HepG2 (cell line): Measurements from ENCODE around the gene DLL4. TPM values are rescaled to one million over a fixed set of nuclear protein-coding genes. Genes with fewer than 3 reads are reported as not detected.

Experiments used
- ATAC-seq: fragments of 200-7000 bp; cut with Tn5 transposase; 3 replicates; pipeline ENCODE4 v1.9.1; 2020; ENCODE audit warnings: mild to moderate bottlenecking, moderate library complexity
- BruUV-seq: library from RNA; stranded (reverse); fragments of 400-500 nt; replicated peaks from 2 replicates; lab custom pipeline; 2021; lab: Mats Ljungman, UMichigan
- CTCF ChIA-PET: fragments of 300-600 bp; formaldehyde crosslinking; extraction: SDS; loops from one replicate; lab custom pipeline; 2021; ENCODE audit warnings: low total read pairs, inconsistent platforms, low intra/inter-chr PET ratio; lab: Yijun Ruan, JAX
- POLR2A ChIA-PET: fragments of 350-600 bp; sonication (Branson Sonifier 250); formaldehyde crosslinking; loops from one replicate; lab custom pipeline; 2020; ENCODE audit warnings: antibody characterized with exemption, inconsistent platforms; lab: Yijun Ruan, JAX
- DNase-seq: peaks from one replicate; pipeline ENCODE4 v3.0.0-alpha.2; 2015; ENCODE audit warnings: low spot score
- FAIRE-seq: peaks from 3 replicates; lab custom pipeline; 2011; peaks lifted over from hg19 to GRCh38; lab: Jason Lieb, UNC
- H2AFZ ChIP-seq: one replicate; pipeline ENCODE4 v1.6.1; 2011; ENCODE audit warnings: low read length, inconsistent platforms
- H3K27ac ChIP-seq: fragments of 300-600 bp; 3 replicates; pipeline ENCODE4 v1.8.0; 2011; ENCODE audit warnings: mixed run types, mild to moderate bottlenecking, mixed read lengths, low read length, inconsistent platforms; ENCODE audit not compliant: insufficient read depth; ENCODE audit errors: extremely low read length
- H3K27me3 ChIP-seq, 2 experiments: fragments of 200-600 bp in 1 of 2; 2 replicates in 1 of 2; 3 replicates in 1 of 2; pipeline versions ENCODE4 v1.6.0 to v1.8.0; 2011; ENCODE audit warnings: low read length in 2 of 2, mild to moderate bottlenecking in 2 of 2, moderate library complexity in 2 of 2, inconsistent platforms in 1 of 2; ENCODE audit not compliant: insufficient read depth in 2 of 2, control insufficient read depth in 1 of 2
- H3K36me3 ChIP-seq, 2 experiments: fragments of 200-600 bp in 1 of 2; replicated peaks in 1 of 2; 2 replicates in 1 of 2; 3 replicates in 1 of 2; pipeline versions ENCODE4 v1.5.1 to v1.8.0; 2011; ENCODE audit warnings: low read length in 2 of 2, inconsistent platforms in 1 of 2; ENCODE audit not compliant: insufficient read depth in 2 of 2, control insufficient read depth in 1 of 2
- H3K4me1 ChIP-seq: 2 replicates; pipeline ENCODE4 v1.5.1; 2012; ENCODE audit warnings: low read length, inconsistent platforms; ENCODE audit not compliant: insufficient read depth
- H3K4me2 ChIP-seq: 2 replicates; pipeline ENCODE4 v1.6.0; 2011; ENCODE audit warnings: low read depth, low read length, inconsistent platforms
- H3K4me3 ChIP-seq, 3 experiments: fragments of 200-600 bp in 1 of 3; sonication (generic), shearing (Covaris generic) in 1 of 3; replicated peaks in 1 of 3; 2 replicates each; pipeline ENCODE4 v1.5.1; 2011 to 2016; ENCODE audit warnings: low read length in 3 of 3, inconsistent platforms in 2 of 3, low read depth in 2 of 3, mild to moderate bottlenecking in 2 of 3, control low read depth in 1 of 3, mixed read lengths in 1 of 3; ENCODE audit not compliant: insufficient read depth in 1 of 3
- H3K79me2 ChIP-seq: one replicate; pipeline ENCODE4 v1.6.1; 2011; ENCODE audit warnings: low read length, inconsistent platforms; ENCODE audit not compliant: insufficient read depth
- H3K9ac ChIP-seq: 2 replicates; pipeline ENCODE4 v1.6.0; 2011; ENCODE audit warnings: mild to moderate bottlenecking, low read depth, low read length, inconsistent platforms; ENCODE audit not compliant: insufficient read depth
- H3K9me3 ChIP-seq: 2 replicates; pipeline ENCODE4 v1.5.1; 2012; ENCODE audit warnings: mild to moderate bottlenecking, low read length
- H4K20me1 ChIP-seq: 2 replicates; pipeline ENCODE4 v1.6.0; 2011; ENCODE audit warnings: inconsistent platforms, mild to moderate bottlenecking, low read length, moderate library complexity; ENCODE audit not compliant: insufficient read depth
- BCL6 ChIP-seq: IDR thresholded peaks from 2 replicates; pipeline ENCODE4 v1.6.1; 2016; ENCODE audit warnings: missing genetic modification reagents, missing compliant biosample characterization
- NCOR1 ChIP-seq: fragments of 200-600 bp; sonication (generic); IDR thresholded peaks from 2 replicates; pipeline ENCODE4 v1.7.0; 2017; ENCODE audit warnings: antibody characterized with exemption, low read length, borderline replicate concordance
- SMC3 ChIP-seq: IDR thresholded peaks from 2 replicates; pipeline ENCODE4 v1.6.1; 2011; ENCODE audit warnings: low read length, improper control_type of control experiment
- SRY ChIP-seq: sonication (generic); formaldehyde crosslinking; IDR thresholded peaks from 2 replicates; pipeline ENCODE4 v1.8.0; 2022; ENCODE audit warnings: mild to moderate bottlenecking, missing genetic modification reagents
- ZNF616 ChIP-seq: sonication (generic); formaldehyde crosslinking; IDR thresholded peaks from 2 replicates; pipeline ENCODE4 v1.5.0; 2020; ENCODE audit warnings: low read depth, mild to moderate bottlenecking, missing genetic modification reagents
- ZNF878 ChIP-seq: sonication (generic); formaldehyde crosslinking; IDR thresholded peaks from 2 replicates; pipeline ENCODE4 v1.8.1; 2023; ENCODE audit warnings: mild to moderate bottlenecking, missing genetic modification reagents, moderate library complexity
- whole genome bisulfite sequencing: methylation state at CpG from one replicate; pipeline ENCODE4 v1.1.6; 2017; ENCODE audit warnings: low lambda C conversion rate; 5-methylcytosine and 5-hydroxymethylcytosine counted together
- in situ Hi-C: cut with HindIII; loops from 2 replicates; pipeline ENCODE4 v1.10.0; 2017; ENCODE audit warnings: low pct_unique_long_range_greater_than_20kb; ENCODE audit not compliant: extremely low pct_ligation_motif_present
- intact Hi-C: fragments of 100-400 bp; cut with micrococcal nuclease; formaldehyde crosslinking; loops from one replicate; pipeline ENCODE4 v1.10.0; 2022; ENCODE audit not compliant: unreplicated experiment
- polyA plus RNA-seq, 8 experiments: library from polyadenylated mRNA; depleted of rRNA in 3 of 8; stranded (reverse) in 7 of 8; unstranded in 1 of 8; fragments of >200 nt; fragmentation: Illumina TruSeq in 4 of 8; extraction: Trizol in 4 of 8; gene quantifications; 2 replicates each; pipeline versions ENCODE4 v1.2.1 to v1.2.3, GENCODE V29; 2011 to 2016; ENCODE audit warnings: low read depth in 4 of 8, missing spikeins in 1 of 8, mixed read lengths in 1 of 8; ENCODE audit not compliant: insufficient read depth in 1 of 8
- total RNA-seq, 5 experiments: library from RNA; depleted of rRNA; stranded (reverse); fragments of >200 nt; fragmentation: Illumina TruSeq; extraction: Trizol; gene quantifications; 2 replicates each; pipeline ENCODE4 v1.2.3, GENCODE V29; 2016; ENCODE audit warnings: low read depth in 1 of 5
- TF ChIP-seq, protein P1 (sequence below): sonication (generic); formaldehyde crosslinking; IDR thresholded peaks from 2 replicates; pipeline ENCODE4 v1.4.0; 2020; ENCODE audit warnings: missing genetic modification reagents
- TF ChIP-seq, protein P2 (sequence below): sonication (generic); formaldehyde crosslinking; IDR thresholded peaks from 2 replicates; pipeline ENCODE4 v1.5.0; 2020; ENCODE audit warnings: mild to moderate bottlenecking, low read depth, missing genetic modification reagents, borderline replicate concordance

DLL4 gene
- total and polyA plus RNA-seq, 2 of the 13 experiments (the other 11 are each of a cell fraction or from before 2014, with no cell fraction given) = 0.20 to 0.25 TPM

DNA sequence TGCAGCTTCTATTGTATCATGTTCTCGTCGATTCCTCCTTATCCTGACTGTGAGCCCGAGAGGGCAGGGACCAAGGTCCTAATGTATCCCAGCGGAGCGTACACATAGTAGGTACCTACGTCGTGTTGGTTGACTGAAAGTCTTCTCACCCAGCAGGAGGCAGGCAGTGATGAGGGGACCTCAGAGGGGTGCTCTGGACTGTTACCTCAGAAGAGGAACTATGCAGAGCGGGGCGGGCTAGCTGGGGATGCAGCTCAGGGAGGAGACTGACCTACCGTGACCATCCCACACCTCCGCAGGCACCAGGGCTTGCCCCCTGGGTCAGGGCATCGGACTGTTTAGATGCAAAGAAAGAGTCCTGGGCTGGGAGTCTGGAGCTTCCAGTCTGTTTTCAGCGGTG lies 35.5 kb downstream of the DLL4 start:
- TF ChIP-seq SMC3 (no peak), ZNF616 (CRISPR knock-in tag) (no peak), NCOR1 (no peak), SRY (CRISPR knock-in tag) (no peak)
- TF ChIP-seq, protein P1, sequence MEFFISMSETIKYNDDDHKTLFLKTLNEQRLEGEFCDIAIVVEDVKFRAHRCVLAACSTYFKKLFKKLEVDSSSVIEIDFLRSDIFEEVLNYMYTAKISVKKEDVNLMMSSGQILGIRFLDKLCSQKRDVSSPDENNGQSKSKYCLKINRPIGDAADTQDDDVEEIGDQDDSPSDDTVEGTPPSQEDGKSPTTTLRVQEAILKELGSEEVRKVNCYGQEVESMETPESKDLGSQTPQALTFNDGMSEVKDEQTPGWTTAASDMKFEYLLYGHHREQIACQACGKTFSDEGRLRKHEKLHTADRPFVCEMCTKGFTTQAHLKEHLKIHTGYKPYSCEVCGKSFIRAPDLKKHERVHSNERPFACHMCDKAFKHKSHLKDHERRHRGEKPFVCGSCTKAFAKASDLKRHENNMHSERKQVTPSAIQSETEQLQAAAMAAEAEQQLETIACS = no peak
- Histone ChIP-seq H3K27me3 (peaks cover 1 to 40% of the 10 kb centered on the region in 2 experiments), H3K4me1 (no peaks in the 10 kb centered on the region), H3K9me3 (no peaks in the 10 kb centered on the region), H3K36me3 (no peaks in the 10 kb centered on the region), H3K9ac (no peak overlapping the region), H3K79me2 (no peaks in the 10 kb centered on the region), H4K20me1 (no peaks in the 10 kb centered on the region), H3K27ac (no peak overlapping the region), H3K4me3 (no peak overlapping the region), H3K4me2 (no peak overlapping the region), H2AFZ (no peak overlapping the region)
- CTCF ChIA-PET = no interaction called here
- intact Hi-C loops = no loop called here
- ATAC-seq (no peak), FAIRE-seq (no peak), DNase-seq (no peak)
- in situ Hi-C loops = no loop called here
- 32% methylated on average over 9 of the region's 13 CpGs for WGBS
- POLR2A ChIA-PET = no interaction called here
- no TSS peak for BruUV-seq

DNA sequence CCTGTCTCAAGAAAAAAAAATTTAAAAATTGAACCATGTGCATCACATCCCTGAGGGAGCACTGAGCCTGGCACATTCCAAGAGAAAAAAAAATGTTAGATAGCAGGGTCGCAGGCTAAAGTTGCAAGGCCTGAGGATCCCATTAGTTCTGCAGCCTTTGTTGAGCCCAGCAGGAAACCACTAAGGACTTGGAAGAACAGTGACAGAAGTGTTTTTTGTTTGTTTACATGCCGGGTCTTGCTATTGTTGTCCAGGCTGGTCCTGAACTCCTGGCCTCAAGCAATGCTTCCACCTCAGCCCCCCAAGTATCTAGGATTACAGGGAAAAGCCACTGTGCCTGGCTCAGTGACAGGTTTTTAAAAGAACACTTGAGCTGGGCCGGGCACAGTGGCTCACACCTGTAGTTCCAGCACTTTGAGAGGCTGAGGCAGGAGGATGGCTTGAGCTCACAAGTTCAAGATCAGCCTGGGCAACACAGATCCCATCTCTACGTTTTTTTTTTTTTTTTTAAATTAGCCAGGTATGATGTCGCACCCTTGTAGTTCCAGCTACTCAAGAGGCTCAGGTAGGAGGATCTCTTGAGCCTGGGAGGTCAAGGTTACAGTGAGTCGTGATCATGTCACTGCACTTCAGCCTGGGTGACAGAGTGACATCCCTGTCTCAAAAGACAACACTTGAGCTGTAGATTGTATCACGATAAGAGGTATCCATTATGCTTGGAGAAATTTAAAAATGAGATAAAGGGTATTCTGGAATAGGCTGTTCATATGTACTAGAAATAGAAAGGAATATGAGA lies 39.3 kb downstream of the DLL4 start:
- ATAC-seq = no peak
- intact Hi-C loops = no loop called here
- H3K4me3 ChIP-seq = no peak overlapping the region
- H3K27ac ChIP-seq = no peak overlapping the region
- H3K79me2 ChIP-seq = no peaks in the 10 kb centered on the region
- ChIA-PET POLR2A (no interaction called here), CTCF (no interaction called here)
- in situ Hi-C loops = no loop called here
- H3K9me3 ChIP-seq = no peaks in the 10 kb centered on the region
- no peaks in the 10 kb centered on the region for H3K4me1 ChIP-seq
- H3K9ac ChIP-seq = no peak overlapping the region
- BruUV-seq = no TSS peak
- DNase-seq = no peak
- H3K4me2 ChIP-seq = no peak overlapping the region
- H2AFZ ChIP-seq = no peak overlapping the region
- peaks cover 1 to 16% of the 10 kb centered on the region in 2 experiments; a peak in 4 of 5 replicates for H3K27me3 ChIP-seq
- H3K36me3 ChIP-seq = no peaks in the 10 kb centered on the region
- 30% methylated on average over 7 of the region's 7 CpGs for WGBS
- no peaks in the 10 kb centered on the region for H4K20me1 ChIP-seq
- no peak for TF ChIP-seq BCL6 (CRISPR knock-in tag)
- no peak for TF ChIP-seq ZNF878
- TF ChIP-seq, protein P2, sequence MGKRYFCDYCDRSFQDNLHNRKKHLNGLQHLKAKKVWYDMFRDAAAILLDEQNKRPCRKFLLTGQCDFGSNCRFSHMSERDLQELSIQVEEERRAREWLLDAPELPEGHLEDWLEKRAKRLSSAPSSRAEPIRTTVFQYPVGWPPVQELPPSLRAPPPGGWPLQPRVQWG (CRISPR knock-in tag) = no peak
- no peak for FAIRE-seq
